Esophagus muscularis mucosa (tissue), 4 donors: ENCODE results near the gene MID2.

Source experiments
- EP300 ChIP-seq: sonication (generic); formaldehyde crosslinking; IDR thresholded peaks from one replicate; pipeline ENCODE4 v1.6.1; 2017; ENCODE audit warnings: antibody characterized with exemption
- POLR2A ChIP-seq: fragments of 450-650 bp; IDR thresholded peaks from one replicate; pipeline ENCODE4 v1.6.1; 2017; ENCODE audit warnings: antibody characterized with exemption, moderate library complexity, mild to moderate bottlenecking, low read depth
- POLR2AphosphoS5 ChIP-seq, 2 donors: sonication (generic); formaldehyde crosslinking; IDR thresholded peaks; one replicate each; pipeline ENCODE4 v1.6.1; 2017; ENCODE audit warnings: antibody characterized with exemption in 2 of 2
- TF ChIP-seq, protein P1 (sequence below), 3 experiments: fragments of 200-600 bp in 2 of 3; fragments of 450-650 bp in 1 of 3; sonication (generic) in 2 of 3; IDR thresholded peaks; one replicate each; pipeline ENCODE4 v1.5.1; 2017 to 2019; ENCODE audit warnings: antibody characterized with exemption in 3 of 3, mild to moderate bottlenecking in 2 of 3, moderate library complexity in 1 of 3

DNA sequence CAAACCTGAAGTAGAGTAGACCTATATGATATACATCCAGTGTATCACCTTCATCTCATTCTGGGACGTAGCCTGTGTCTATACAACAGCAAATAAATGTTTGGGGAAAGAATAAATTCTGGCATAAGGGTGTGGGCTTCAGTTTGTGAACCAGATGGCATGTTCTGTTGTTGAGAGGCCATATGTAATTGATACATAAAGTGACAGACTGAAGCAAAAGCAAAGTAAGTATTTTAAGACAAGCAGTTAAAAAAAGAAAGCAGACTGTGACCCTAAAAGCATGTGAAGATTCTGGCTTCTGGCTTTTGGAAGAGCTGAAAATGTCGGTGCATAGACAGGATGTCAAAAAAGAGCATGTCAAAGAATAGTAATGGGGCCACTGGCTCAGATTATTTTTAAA, 22.9 kb downstream of the MID2 start:
- TF ChIP-seq, protein P1, sequence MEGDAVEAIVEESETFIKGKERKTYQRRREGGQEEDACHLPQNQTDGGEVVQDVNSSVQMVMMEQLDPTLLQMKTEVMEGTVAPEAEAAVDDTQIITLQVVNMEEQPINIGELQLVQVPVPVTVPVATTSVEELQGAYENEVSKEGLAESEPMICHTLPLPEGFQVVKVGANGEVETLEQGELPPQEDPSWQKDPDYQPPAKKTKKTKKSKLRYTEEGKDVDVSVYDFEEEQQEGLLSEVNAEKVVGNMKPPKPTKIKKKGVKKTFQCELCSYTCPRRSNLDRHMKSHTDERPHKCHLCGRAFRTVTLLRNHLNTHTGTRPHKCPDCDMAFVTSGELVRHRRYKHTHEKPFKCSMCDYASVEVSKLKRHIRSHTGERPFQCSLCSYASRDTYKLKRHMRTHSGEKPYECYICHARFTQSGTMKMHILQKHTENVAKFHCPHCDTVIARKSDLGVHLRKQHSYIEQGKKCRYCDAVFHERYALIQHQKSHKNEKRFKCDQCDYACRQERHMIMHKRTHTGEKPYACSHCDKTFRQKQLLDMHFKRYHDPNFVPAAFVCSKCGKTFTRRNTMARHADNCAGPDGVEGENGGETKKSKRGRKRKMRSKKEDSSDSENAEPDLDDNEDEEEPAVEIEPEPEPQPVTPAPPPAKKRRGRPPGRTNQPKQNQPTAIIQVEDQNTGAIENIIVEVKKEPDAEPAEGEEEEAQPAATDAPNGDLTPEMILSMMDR (IDR thresholded peaks at IDR 0.05), result no peak
- no peak for TF ChIP-seq EP300
- TF ChIP-seq POLR2A, result no peak
- no peak for TF ChIP-seq POLR2AphosphoS5 (IDR thresholded peaks at IDR 0.05)
